PC-3 (cell line): ENCODE measurements around the gene FRRS1L. TPM values are rescaled to one million over a fixed set of nuclear protein-coding genes. Genes with fewer than 3 reads are reported as not detected.
A peak's percentile ranks its signal among the peaks of the same experiment; 100 is the strongest.

Source experiments
- ATAC-seq: fragments of 200-7000 bp; cut with Tn5 transposase; 2 replicates; pipeline ENCODE4 v1.9.1; 2020; ENCODE audit warnings: mild to moderate bottlenecking, moderate library complexity
- BruUV-seq: library from RNA; stranded (reverse); fragments of 400-500 nt; replicated peaks from 2 replicates; lab custom pipeline; 2021; lab: Mats Ljungman, UMichigan
- CTCF ChIA-PET: fragments of 300-600 bp; sonication (Branson Sonifier 250); formaldehyde crosslinking; loops from one replicate; lab custom pipeline; 2022; ENCODE audit warnings: antibody characterized with exemption; lab: Charles Lee
- POLR2A ChIA-PET: fragments of 300-600 bp; sonication (Branson Sonifier 250); formaldehyde crosslinking; loops from one replicate; lab custom pipeline; 2022; ENCODE audit warnings: antibody characterized with exemption; ENCODE audit not compliant: unreplicated experiment; lab: Charles Lee
- DNase-seq: peaks from one replicate; pipeline ENCODE4 v3.0.0-alpha.2; 2015
- H2AFZ ChIP-seq: fragments of 300-600 bp; sonication (generic); 2 replicates; pipeline ENCODE4 v1.6.0; 2016; ENCODE audit warnings: antibody characterized with exemption, low read length
- H3F3A ChIP-seq: fragments of 300-600 bp; sonication (generic); one replicate; pipeline ENCODE4 v1.6.0; 2017; ENCODE audit warnings: antibody characterized with exemption, low read length, control low read depth, mild to moderate bottlenecking; ENCODE audit not compliant: unreplicated experiment
- H3K27ac ChIP-seq: fragments of 300-600 bp; sonication (generic); 2 replicates; pipeline ENCODE4 v1.5.1; 2016; ENCODE audit warnings: mild to moderate bottlenecking, low read length
- H3K27me3 ChIP-seq: fragments of 300-600 bp; sonication (generic); 2 replicates; pipeline ENCODE4 v1.6.1; 2016; ENCODE audit warnings: low read length, mixed read lengths
- H3K36me3 ChIP-seq: fragments of 300-600 bp; sonication (generic); 2 replicates; pipeline ENCODE4 v1.6.1; 2016; ENCODE audit warnings: low read depth, mixed run types, low read length, mixed read lengths
- H3K4me1 ChIP-seq: fragments of 300-600 bp; sonication (generic); 2 replicates; pipeline ENCODE4 v1.5.1; 2016; ENCODE audit warnings: low read length; ENCODE audit not compliant: insufficient read depth
- H3K4me2 ChIP-seq: fragments of 300-600 bp; sonication (generic); 2 replicates; pipeline ENCODE4 v1.6.0; 2016; ENCODE audit warnings: low read length
- H3K4me3 ChIP-seq: fragments of 300-600 bp; sonication (generic); 2 replicates; pipeline ENCODE4 v1.5.1; 2016; ENCODE audit warnings: mild to moderate bottlenecking, low read length, mixed read lengths
- H3K79me2 ChIP-seq: fragments of 300-600 bp; sonication (generic); 2 replicates; pipeline ENCODE4 v1.6.1; 2017; ENCODE audit warnings: low read length, mixed read lengths
- H3K9ac ChIP-seq: fragments of 300-600 bp; sonication (generic); 2 replicates; pipeline ENCODE4 v1.6.0; 2016; ENCODE audit warnings: mild to moderate bottlenecking, low read length
- H3K9me2 ChIP-seq: fragments of 300-600 bp; sonication (generic); replicated peaks from 2 replicates; pipeline ENCODE4 v1.6.1; 2016; ENCODE audit warnings: mixed run types, low read length, mixed read lengths
- H3K9me3 ChIP-seq: fragments of 300-600 bp; sonication (generic); 2 replicates; pipeline ENCODE4 v1.6.1; 2016; ENCODE audit warnings: low read length, mixed read lengths
- H4K20me1 ChIP-seq: fragments of 300-600 bp; sonication (generic); 2 replicates; pipeline ENCODE4 v1.6.1; 2016; ENCODE audit warnings: low read length, mixed read lengths
- CTCF ChIP-seq: fragments of 300-600 bp; sonication (generic); conservative IDR thresholded peaks from 2 replicates; pipeline ENCODE4 v1.5.1; 2017; ENCODE audit warnings: antibody characterized with exemption, low read depth, mild to moderate bottlenecking, low read length
- EZH2 ChIP-seq: fragments of 300-600 bp; sonication (generic); IDR thresholded peaks from one replicate; pipeline ENCODE4 v1.6.1; 2017; ENCODE audit warnings: antibody characterized with exemption, mild to moderate bottlenecking, low read length; ENCODE audit not compliant: unreplicated experiment
- EZH2phosphoT487 ChIP-seq: fragments of 300-600 bp; sonication (generic); IDR thresholded peaks from 2 replicates; pipeline ENCODE4 v1.6.1; 2018; ENCODE audit warnings: mild to moderate bottlenecking, antibody characterized with exemption, low read length, borderline replicate concordance
- intact Hi-C: fragments of 100-400 bp; cut with micrococcal nuclease; formaldehyde crosslinking; loops from 2 replicates; pipeline ENCODE4 v1.9.0; 2023
- total RNA-seq: library from RNA; depleted of rRNA; stranded (reverse); fragments of >200 nt; gene quantifications from 2 replicates; pipeline ENCODE4 v1.2.3, GENCODE V29; 2014

Gene FRRS1L
- total RNA-seq, 1 experiment from 2014 or later: not detected

- intact Hi-C loops: loop anchor here (10.0 kb wide), 1 partner anchor 45 kb away; no protein-coding TSS in a partner anchor
- ChIA-PET POLR2A (no interaction called here), CTCF (no interaction called here)
- peaks cover 5% of the 10 kb centered on the region; the same call in 1 of the 2 replicates for H3K36me3 ChIP-seq
- H3K27ac ChIP-seq: peak overlapping the region; percentile 67
- H4K20me1 ChIP-seq: peaks cover 20% of the 10 kb centered on the region; the same call in 1 of the 2 replicates
- H2AFZ ChIP-seq: no peak overlapping the region
- H3K4me1 ChIP-seq: peaks cover 55% of the 10 kb centered on the region
- H3K9ac ChIP-seq: 0 out of 2 replicates have a peak overlapping the region, but pooled peaks have one; percentile 5
- BruUV-seq: no TSS peak
- ATAC-seq: no peak
- no peaks in the 10 kb centered on the region for H3K9me3 ChIP-seq
- H3F3A ChIP-seq: no peaks in the 10 kb centered on the region
- H3K27me3 ChIP-seq: no peaks in the 10 kb centered on the region
- no peaks in the 10 kb centered on the region for H3K9me2 ChIP-seq
- peak overlapping the region; percentile 79 for H3K4me2 ChIP-seq
- no peak for DNase-seq
- peak overlapping the region; percentile 51; the same call in 1 of the 2 replicates for H3K4me3 ChIP-seq
- TF ChIP-seq CTCF: no peak
- TF ChIP-seq EZH2: no peak
- TF ChIP-seq EZH2phosphoT487: no peak
- peaks cover 98% of the 10 kb centered on the region for H3K79me2 ChIP-seq
These were observed 57.1 kb downstream of the FRRS1L start for GRCh38 chr9:109109967-109110328.

- no peaks in the 10 kb centered on the region for H3K27me3 ChIP-seq
- H3F3A ChIP-seq: no peaks in the 10 kb centered on the region
- no peak overlapping the region for H2AFZ ChIP-seq
- H3K4me2 ChIP-seq: peak overlapping the region; percentile 79
- ChIA-PET POLR2A (no interaction called here), CTCF (no interaction called here)
- no peak overlapping the region for H3K9ac ChIP-seq
- H3K79me2 ChIP-seq: peaks cover 97% of the 10 kb centered on the region
- H3K4me1 ChIP-seq: peaks cover 46% of the 10 kb centered on the region
- peaks cover 16% of the 10 kb centered on the region; the same call in 1 of the 2 replicates for H4K20me1 ChIP-seq
- H3K36me3 ChIP-seq: peaks cover 14% of the 10 kb centered on the region
- no TSS peak for BruUV-seq
- H3K4me3 ChIP-seq: no peak overlapping the region
- H3K9me3 ChIP-seq: no peaks in the 10 kb centered on the region
- peak; percentile 23 for DNase-seq
- TF ChIP-seq CTCF (no peak), EZH2phosphoT487 (no peak), EZH2 (no peak)
- ATAC-seq: no peak
- no peaks in the 10 kb centered on the region for H3K9me2 ChIP-seq
- intact Hi-C loops: no loop called here
- peak overlapping the region; percentile 39 for H3K27ac ChIP-seq
These were observed 58.7 kb downstream of the FRRS1L start for GRCh38 chr9:109108318-109108717.

- H3K4me3 ChIP-seq: no peak overlapping the region
- H3K9me2 ChIP-seq: no peaks in the 10 kb centered on the region
- H3F3A ChIP-seq: no peaks in the 10 kb centered on the region
- peaks cover 97% of the 10 kb centered on the region for H3K79me2 ChIP-seq
- BruUV-seq: no TSS peak
- ChIA-PET CTCF (no interaction called here), POLR2A (interaction anchor here (0.7 kb wide), 1 partner anchor 10 kb away, joined by 3 read pairs; no protein-coding TSS in a partner anchor)
- intact Hi-C loops: no loop called here
- peak overlapping the region; percentile 79 for H3K4me2 ChIP-seq
- no peak overlapping the region for H2AFZ ChIP-seq
- H4K20me1 ChIP-seq: peaks cover 19% of the 10 kb centered on the region; the same call in 1 of the 2 replicates
- no peak overlapping the region for H3K9ac ChIP-seq
- H3K36me3 ChIP-seq: peaks cover 16% of the 10 kb centered on the region
- no peak for TF ChIP-seq EZH2phosphoT487
- no peak for TF ChIP-seq EZH2
- TF ChIP-seq CTCF: no peak
- peaks cover 53% of the 10 kb centered on the region for H3K4me1 ChIP-seq
- no peaks in the 10 kb centered on the region for H3K9me3 ChIP-seq
- no peaks in the 10 kb centered on the region for H3K27me3 ChIP-seq
- ATAC-seq (peak; percentile 75), DNase-seq (peak; percentile 66)
- peak overlapping the region; percentile 39 for H3K27ac ChIP-seq
These were observed 59.4 kb downstream of the FRRS1L start for GRCh38 chr9:109107402-109108240.
